ENCODE data around the gene OR12D2.
"Not testable (repeated sequence)": the region's sequence is repeated elsewhere in the genome, so short reads cannot be mapped to it uniquely, and the experiment has no call there.

Gene OR12D2

GRCh38 chr6:29424575-29424974 is 29.1 kb downstream of the OR12D2 start:
- Histone ChIP-seq H3K9me3 (ENCODE audit: control insufficient read depth, insufficient read depth, low read depth, low read length) (no peaks in the 10 kb centered on the region), H3K4me3 (ENCODE audit: low read depth, low read length) (no peak overlapping the region), H3K36me3 (ENCODE audit: control insufficient read depth in 2 of 2, insufficient read depth in 1 of 2, low read length in 2 of 2) (no peaks in the 10 kb centered on the region), H3K27ac (ENCODE audit: extremely low read depth, low read depth, low read length) (no peak overlapping the region), H3K4me1 (ENCODE audit: control insufficient read depth, insufficient read depth, low read length) (no peaks in the 10 kb centered on the region)
- ChIA-PET CTCF (interaction anchor here (0.5 to 1.0 kb wide), 4 partner anchors 10 to 165 kb away, joined by 3 to 5 read pairs (median 3); partner anchors contain the start of gene OR12D1), POLR2A (no interaction called here)
- no peak for TF ChIP-seq ZNF416 (tag by site-specific recombination; IDR thresholded peaks at IDR 0.05)
- no peak for TF ChIP-seq ZNF513 (tag by site-specific recombination; IDR thresholded peaks at IDR 0.05)
- TF ChIP-seq ZNF133 (tag by site-specific recombination; IDR thresholded peaks at IDR 0.05), result no peak

DNA sequence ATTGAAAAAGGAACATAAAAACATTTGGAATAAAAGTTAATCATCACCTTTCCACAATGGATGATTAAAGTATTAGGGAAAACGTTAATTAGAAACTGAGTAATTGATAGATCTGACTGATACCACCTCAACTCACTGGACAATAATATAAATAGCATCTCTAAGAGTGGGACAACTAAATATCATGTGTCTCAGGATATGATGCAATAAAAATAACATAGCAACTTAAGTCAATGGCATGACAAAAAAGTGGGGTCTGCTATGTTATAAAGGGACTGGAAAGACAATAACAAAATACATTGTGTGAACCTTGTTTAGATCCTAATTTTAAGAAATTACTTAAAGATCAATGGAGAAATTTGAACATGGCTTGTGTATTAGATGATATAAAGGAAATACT is 29.6 kb downstream of the OR12D2 start:
- no peaks in the 10 kb centered on the region for H3K36me3 ChIP-seq (ENCODE audit: control insufficient read depth in 2 of 2, insufficient read depth in 1 of 2, low read length in 2 of 2)
- TF ChIP-seq ZNF341 (tag by site-specific recombination; IDR thresholded peaks at IDR 0.05; ENCODE audit: low read depth), result no peak
- TF ChIP-seq ZNF398 (tag by site-specific recombination; IDR thresholded peaks at IDR 0.05), result no peak
- H3K4me1 ChIP-seq (ENCODE audit: control insufficient read depth, insufficient read depth, low read length), result no peaks in the 10 kb centered on the region
- no peak overlapping the region for H3K4me3 ChIP-seq (ENCODE audit: low read depth, low read length)
- CTCF ChIA-PET, result interaction anchor here (0.6 to 1.0 kb wide), 4 partner anchors 10 to 588 kb away, joined by 3 read pairs; partner anchors contain the start of gene OR12D1
- H3K27ac ChIP-seq (ENCODE audit: extremely low read depth, low read depth, low read length), result no peak overlapping the region
- POLR2A ChIA-PET, result no interaction called here
- no peaks in the 10 kb centered on the region for H3K9me3 ChIP-seq (ENCODE audit: control insufficient read depth, insufficient read depth, low read depth, low read length)

DNA sequence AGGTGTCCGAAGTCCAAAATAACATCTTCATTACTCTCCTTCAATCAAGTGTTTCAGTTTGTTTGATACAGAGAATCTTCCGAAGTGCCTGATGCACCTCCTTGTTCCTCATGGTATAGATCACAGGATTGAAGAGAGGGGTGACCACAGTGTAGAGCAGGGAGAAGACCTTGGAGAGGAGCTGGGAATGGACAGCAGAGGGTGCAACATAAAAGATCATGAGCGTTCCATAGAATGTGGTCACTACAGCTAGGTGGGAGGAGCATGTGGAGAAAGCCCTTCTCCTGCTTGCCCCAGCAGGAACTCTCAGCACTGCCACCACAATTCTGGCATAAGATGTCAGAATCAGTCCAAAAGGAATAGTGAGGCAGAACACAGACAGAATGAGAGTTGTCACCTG is 31.2 kb downstream of the OR12D2 start:
- no peaks in the 10 kb centered on the region for H3K36me3 ChIP-seq (ENCODE audit: control insufficient read depth in 2 of 2, insufficient read depth in 1 of 2, low read length in 2 of 2)
- CTCF ChIA-PET, result interaction anchor here (0.5 to 1.2 kb wide), 2 partner anchors 26 to 80 kb away, joined by 3 to 4 read pairs; no protein-coding TSS in a partner anchor
- H3K4me3 ChIP-seq (ENCODE audit: low read depth, low read length), result no peak overlapping the region
- TF ChIP-seq ZNF398 (tag by site-specific recombination; IDR thresholded peaks at IDR 0.05), result no peak
- TF ChIP-seq ZSCAN18 (tag by site-specific recombination; IDR thresholded peaks at IDR 0.05), result no peak
- TF ChIP-seq MEIS1 (CRISPR knock-in tag; IDR thresholded peaks at IDR 0.05; ENCODE audit: borderline replicate concordance), result no peak
- no peaks in the 10 kb centered on the region for H3K4me1 ChIP-seq (ENCODE audit: control insufficient read depth, insufficient read depth, low read length)
- H3K27ac ChIP-seq (ENCODE audit: extremely low read depth, low read depth, low read length), result no peak overlapping the region
- no peaks in the 10 kb centered on the region for H3K9me3 ChIP-seq (ENCODE audit: control insufficient read depth, insufficient read depth, low read depth, low read length)
- POLR2A ChIA-PET, result no interaction called here

DNA sequence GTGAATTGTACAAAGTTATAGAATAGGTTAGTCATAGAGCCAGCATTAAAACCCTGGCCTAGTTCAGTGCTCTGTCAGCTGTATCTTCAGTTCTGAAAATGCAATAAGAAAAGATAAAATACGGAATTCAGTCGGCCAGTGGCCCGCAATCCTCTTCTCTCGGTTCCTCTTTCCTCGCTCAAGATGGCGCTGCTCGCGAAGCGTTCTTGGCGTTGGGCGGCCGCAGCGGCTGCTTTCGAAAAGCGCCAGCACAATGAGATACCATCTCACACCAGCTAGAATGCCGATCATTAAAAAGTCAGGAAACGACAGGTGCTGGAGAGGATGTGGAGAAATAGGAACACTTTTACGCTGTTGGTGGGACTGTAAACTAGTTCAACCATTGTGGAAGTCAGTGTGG is 41.3 kb downstream of the OR12D2 start:
- POLR2A ChIA-PET; H3K36me3 ChIP-seq (ENCODE audit: control insufficient read depth in 2 of 2, insufficient read depth in 1 of 2, low read length in 2 of 2); H3K4me1 ChIP-seq (ENCODE audit: control insufficient read depth, insufficient read depth, low read length); H3K9me3 ChIP-seq (ENCODE audit: control insufficient read depth, insufficient read depth, low read depth, low read length); H3K4me3 ChIP-seq (ENCODE audit: low read depth, low read length); H3K27ac ChIP-seq (ENCODE audit: extremely low read depth, low read depth, low read length): not testable (repeated sequence)
- CTCF ChIA-PET, result interaction anchor here (0.7 kb wide), 1 partner anchor 124 kb away, joined by 3 read pairs; no protein-coding TSS in a partner anchor

Measured in HEK293 (cell line).